Endothelial cell of umbilical vein (primary cell): ENCODE results near the gene SLC37A1. TPM values are rescaled to one million over a fixed set of nuclear protein-coding genes. Genes with fewer than 3 reads are reported as not detected.

Experiments
- BruUV-seq: library from RNA; stranded (reverse); fragments of 400-500 nt; replicated peaks from 2 replicates; lab custom pipeline; 2021; lab: Mats Ljungman, UMichigan
- CTCF ChIA-PET: fragments of 300-600, 350-600 bp; sonication (Branson Sonifier 250); formaldehyde crosslinking; loops from one replicate; lab custom pipeline; 2021; ENCODE audit warnings: antibody characterized with exemption, inconsistent platforms; lab: Charles Lee
- POLR2A ChIA-PET: fragments of 300-600, 350-600 bp; sonication (Branson Sonifier 250); formaldehyde crosslinking; loops from one replicate; lab custom pipeline; 2021; ENCODE audit warnings: antibody characterized with exemption, inconsistent platforms; lab: Charles Lee
- DNase-seq: peaks from one replicate; pipeline ENCODE4 v3.0.0-alpha.2; 2011; ENCODE audit warnings: low read depth, low spot score
- FAIRE-seq: peaks from 2 replicates; lab custom pipeline; 2011; peaks lifted over from hg19 to GRCh38; lab: Jason Lieb, UNC
- H2AFZ ChIP-seq: 2 replicates; pipeline ENCODE4 v1.6.0; 2012; ENCODE audit warnings: low read depth, low read length, control low read depth, inconsistent platforms
- H3K27ac ChIP-seq: 2 replicates; pipeline ENCODE4 v1.5.1; 2011; ENCODE audit warnings: low read depth, mild to moderate bottlenecking, control low read depth, low read length, moderate library complexity; ENCODE audit not compliant: insufficient read depth
- H3K27me3 ChIP-seq, 2 experiments: 2 replicates each; pipeline versions ENCODE4 v1.6.0 to v1.6.1; 2011; ENCODE audit warnings: low read length in 2 of 2, mixed read lengths in 1 of 2; ENCODE audit not compliant: control insufficient read depth in 2 of 2, insufficient read depth in 2 of 2
- H3K36me3 ChIP-seq, 2 experiments: 2 replicates in 1 of 2; 3 replicates in 1 of 2; pipeline ENCODE4 v1.5.1; 2011; ENCODE audit warnings: low read length in 2 of 2, mild to moderate bottlenecking in 1 of 2, moderate library complexity in 1 of 2; ENCODE audit not compliant: control insufficient read depth in 2 of 2, insufficient read depth in 2 of 2; ENCODE audit errors: extremely low read depth in 1 of 2
- H3K4me1 ChIP-seq: 3 replicates; pipeline ENCODE4 v1.5.1; 2011; ENCODE audit warnings: mild to moderate bottlenecking, low read length; ENCODE audit not compliant: control insufficient read depth, insufficient read depth; ENCODE audit errors: extremely low read depth
- H3K4me2 ChIP-seq: 2 replicates; pipeline ENCODE4 v1.6.1; 2011; ENCODE audit warnings: low read length, control low read depth, mixed read lengths; ENCODE audit not compliant: insufficient read depth
- H3K4me3 ChIP-seq, 3 experiments: fragments of 200-600 bp in 1 of 3; sonication (generic), shearing (Covaris generic) in 1 of 3; replicated peaks in 1 of 3; 2 replicates each; pipeline ENCODE4 v1.5.1; 2011 to 2016; ENCODE audit warnings: control low read depth in 3 of 3, low read length in 3 of 3, mild to moderate bottlenecking in 2 of 3, inconsistent platforms in 1 of 3, low read depth in 1 of 3, moderate library complexity in 1 of 3; ENCODE audit not compliant: insufficient read depth in 1 of 3
- H3K79me2 ChIP-seq: 2 replicates; pipeline ENCODE4 v1.6.0; 2012; ENCODE audit warnings: low read length, inconsistent platforms; ENCODE audit not compliant: control insufficient read depth, insufficient read depth
- H3K9ac ChIP-seq: replicated peaks from 2 replicates; pipeline ENCODE3; 2011; ENCODE audit warnings: low read length, control low read depth; ENCODE audit not compliant: insufficient read depth; ENCODE audit errors: extremely low read depth
- H3K9me1 ChIP-seq: replicated peaks from 3 replicates; pipeline ENCODE4 v1.6.0; 2011; ENCODE audit warnings: mild to moderate bottlenecking, low read length; ENCODE audit not compliant: control insufficient read depth, insufficient read depth; ENCODE audit errors: extremely low read depth
- H3K9me3 ChIP-seq: replicated peaks from 2 replicates; pipeline ENCODE4 v1.5.1; 2012; ENCODE audit warnings: low read length, inconsistent platforms; ENCODE audit not compliant: control insufficient read depth, insufficient read depth
- H4K20me1 ChIP-seq: replicated peaks from 2 replicates; pipeline ENCODE3; 2011; ENCODE audit warnings: mild to moderate bottlenecking, low read length; ENCODE audit not compliant: control insufficient read depth, insufficient read depth; ENCODE audit errors: extremely low read depth
- EZH2 ChIP-seq: IDR thresholded peaks from 2 replicates; pipeline ENCODE4 v1.6.1; 2012; ENCODE audit warnings: borderline replicate concordance, low read depth, mild to moderate bottlenecking, moderate library complexity, low read length, inconsistent platforms; ENCODE audit not compliant: severe bottlenecking
- FOS ChIP-seq: IDR thresholded peaks from 2 replicates; pipeline ENCODE4 v1.6.1; 2011; ENCODE audit warnings: mild to moderate bottlenecking, low read length, moderate library complexity, borderline replicate concordance; ENCODE audit not compliant: insufficient read depth
- GATA2 ChIP-seq: IDR thresholded peaks from 2 replicates; pipeline ENCODE4 v1.7.0; 2011; ENCODE audit warnings: low read depth, mild to moderate bottlenecking, moderate library complexity, mixed read lengths, low read length; ENCODE audit not compliant: insufficient read length, insufficient read depth
- JUN ChIP-seq: IDR thresholded peaks from 2 replicates; pipeline ENCODE4 v1.6.1; 2011; ENCODE audit warnings: borderline replicate concordance, low read depth; ENCODE audit not compliant: insufficient read length, insufficient read depth
- MYC ChIP-seq: IDR thresholded peaks from one replicate; pipeline ENCODE4 v1.6.1; 2011; ENCODE audit warnings: mild to moderate bottlenecking, low read depth, low read length
- POLR2A ChIP-seq: IDR thresholded peaks from 2 replicates; pipeline ENCODE4 v1.6.1; 2012; ENCODE audit warnings: low read depth, mild to moderate bottlenecking, control low read depth, low read length
- POLR2AphosphoS5 ChIP-seq: IDR thresholded peaks from 2 replicates; pipeline ENCODE4 v1.6.1; 2012; ENCODE audit warnings: low read depth, mild to moderate bottlenecking, control low read depth, low read length, moderate library complexity; ENCODE audit not compliant: insufficient read depth
- dilution Hi-C: fragments of 300-500 bp; cut with MboI; formaldehyde crosslinking; loops from one replicate; pipeline ENCODE4 v1.15.0; 2019; ENCODE audit warnings: low sequenced_read_pairs; ENCODE audit not compliant: extremely low pct_ligation_motif_present
- intact Hi-C: fragments of 100-400 bp; cut with micrococcal nuclease; formaldehyde crosslinking; loops from one replicate; pipeline ENCODE4 v1.10.0; 2022
- polyA plus RNA-seq, 4 experiments: library from polyadenylated mRNA; depleted of rRNA in 3 of 4; stranded (reverse) in 3 of 4; unstranded in 1 of 4; fragments of >200 nt; gene quantifications; 2 replicates each; pipeline versions ENCODE4 v1.2.1 to v1.2.3, GENCODE V29; 2011 to 2012; ENCODE audit warnings: missing spikeins in 1 of 4
- total RNA-seq: library from RNA; stranded (reverse); gene quantifications from 2 replicates; pipeline ENCODE4 v1.2.3, GENCODE V29; 2021
- TF ChIP-seq, protein P1 (sequence below): IDR thresholded peaks from 2 replicates; pipeline ENCODE4 v1.6.1; 2011; ENCODE audit not compliant: insufficient read depth, insufficient read length
- TF ChIP-seq, protein P2 (sequence below), 2 donors: IDR thresholded peaks; 1 replicate in 1 of 2; 2 replicates in 1 of 2; pipeline ENCODE4 v1.5.1; 2011; ENCODE audit warnings: low read length in 2 of 2, mild to moderate bottlenecking in 2 of 2, moderate library complexity in 2 of 2, control low read depth in 1 of 2, inconsistent platforms in 1 of 2, low read depth in 1 of 2; ENCODE audit not compliant: insufficient read depth in 1 of 2; ENCODE audit errors: extremely low read depth in 1 of 2

The SLC37A1 gene
- total and polyA plus RNA-seq, 2 donors (not counting 3 experiments of a cell fraction or from before 2014, with no cell fraction given), result 4.7 to 7.6 TPM

DNA sequence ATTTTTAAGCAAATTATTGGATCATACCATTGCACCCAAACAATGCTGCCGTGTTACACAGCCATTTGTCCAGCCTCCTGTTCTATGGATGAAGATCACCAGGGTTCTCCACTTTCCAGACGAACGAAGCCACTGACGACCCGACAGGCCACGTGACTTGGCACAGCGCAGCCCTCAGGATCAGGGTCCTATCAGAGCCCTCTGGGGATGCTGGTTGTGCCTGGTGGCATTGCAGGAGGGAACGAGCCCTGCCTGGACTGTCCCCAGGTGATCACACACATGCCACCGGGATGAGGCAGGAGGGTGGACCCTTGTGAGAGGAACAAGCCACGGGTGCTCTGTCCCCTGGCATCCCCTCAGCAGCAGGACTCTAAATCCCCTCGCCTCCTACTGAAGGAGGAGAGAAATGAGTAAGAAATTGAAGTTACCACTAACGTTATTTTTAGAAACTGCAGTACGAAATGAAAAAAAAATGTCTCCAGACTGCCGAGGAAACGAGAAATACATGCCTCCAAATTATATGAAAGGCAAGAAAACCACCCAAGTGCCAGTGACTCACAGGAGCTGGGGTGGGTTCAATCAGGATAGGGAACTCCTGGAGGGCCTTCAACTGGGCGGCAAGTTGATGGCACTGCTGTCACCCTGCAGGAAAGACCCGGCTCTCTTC lies 81.1 kb downstream of the SLC37A1 start:
- CTCF ChIA-PET, result interaction anchor here (0.8 to 3.1 kb wide), 10 partner anchors 12 to 267 kb away, joined by 3 to 85 read pairs (median 7); no protein-coding TSS in a partner anchor
- no peak overlapping the region for H3K9ac ChIP-seq
- H3K9me3 ChIP-seq, result no peaks in the 10 kb centered on the region
- no peaks in the 10 kb centered on the region for H3K9me1 ChIP-seq
- no TSS peak for BruUV-seq
- no peak overlapping the region for H3K4me3 ChIP-seq
- H3K4me1 ChIP-seq, result no peaks in the 10 kb centered on the region
- no peaks in the 10 kb centered on the region for H4K20me1 ChIP-seq
- intact Hi-C loops (loop anchor here (5.0 kb wide), 1 partner anchor 223 kb away; no protein-coding TSS in a partner anchor), dilution Hi-C loops (no loop called here)
- POLR2A ChIA-PET, result no interaction called here
- no peaks in the 10 kb centered on the region for H3K36me3 ChIP-seq
- no peak overlapping the region for H3K4me2 ChIP-seq
- no peaks in the 10 kb centered on the region for H3K79me2 ChIP-seq
- FAIRE-seq, result no peak
- H3K27me3 ChIP-seq, result no peaks in the 10 kb centered on the region
- TF ChIP-seq POLR2A, result no peak
- TF ChIP-seq POLR2AphosphoS5, result no peak
- TF ChIP-seq FOS, result no peak
- no peak for TF ChIP-seq MYC
- TF ChIP-seq JUN, result no peak
- TF ChIP-seq GATA2, result no peak
- TF ChIP-seq, protein P1, sequence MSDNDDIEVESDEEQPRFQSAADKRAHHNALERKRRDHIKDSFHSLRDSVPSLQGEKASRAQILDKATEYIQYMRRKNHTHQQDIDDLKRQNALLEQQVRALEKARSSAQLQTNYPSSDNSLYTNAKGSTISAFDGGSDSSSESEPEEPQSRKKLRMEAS, result no peak
- TF ChIP-seq, protein P2, sequence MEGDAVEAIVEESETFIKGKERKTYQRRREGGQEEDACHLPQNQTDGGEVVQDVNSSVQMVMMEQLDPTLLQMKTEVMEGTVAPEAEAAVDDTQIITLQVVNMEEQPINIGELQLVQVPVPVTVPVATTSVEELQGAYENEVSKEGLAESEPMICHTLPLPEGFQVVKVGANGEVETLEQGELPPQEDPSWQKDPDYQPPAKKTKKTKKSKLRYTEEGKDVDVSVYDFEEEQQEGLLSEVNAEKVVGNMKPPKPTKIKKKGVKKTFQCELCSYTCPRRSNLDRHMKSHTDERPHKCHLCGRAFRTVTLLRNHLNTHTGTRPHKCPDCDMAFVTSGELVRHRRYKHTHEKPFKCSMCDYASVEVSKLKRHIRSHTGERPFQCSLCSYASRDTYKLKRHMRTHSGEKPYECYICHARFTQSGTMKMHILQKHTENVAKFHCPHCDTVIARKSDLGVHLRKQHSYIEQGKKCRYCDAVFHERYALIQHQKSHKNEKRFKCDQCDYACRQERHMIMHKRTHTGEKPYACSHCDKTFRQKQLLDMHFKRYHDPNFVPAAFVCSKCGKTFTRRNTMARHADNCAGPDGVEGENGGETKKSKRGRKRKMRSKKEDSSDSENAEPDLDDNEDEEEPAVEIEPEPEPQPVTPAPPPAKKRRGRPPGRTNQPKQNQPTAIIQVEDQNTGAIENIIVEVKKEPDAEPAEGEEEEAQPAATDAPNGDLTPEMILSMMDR (IDR thresholded peaks at IDR 0.05; ENCODE audit: extremely low read depth in 1 of 2, insufficient read depth in 1 of 2, low read depth in 1 of 2, low read length in 2 of 2), result no peak
- TF ChIP-seq EZH2, result no peak
- no peak overlapping the region for H3K27ac ChIP-seq
- no peak for DNase-seq
- H2AFZ ChIP-seq, result no peak overlapping the region
